ENCODE measurements around the gene SCYL3. TPM values are rescaled to one million over a fixed set of nuclear protein-coding genes. Genes with fewer than 3 reads are reported as not detected.
A peak's percentile ranks its signal among the peaks of the same experiment; 100 is the strongest.

SCYL3 gene
- total RNA-seq: 1 to 10 TPM; 7.9 to 8.1 TPM
- 7.9 TPM for polyA plus RNA-seq (2013, experiment 1 of 2)
- 6.7 TPM for polyA plus RNA-seq (2013, experiment 2 of 2)
- long read RNA-seq, experiment 1, full-length matches to known transcripts: 1 of 8 reads
- long read RNA-seq, experiment 1, partial matches to known transcripts: 3 of 8 reads
- long read RNA-seq, experiment 1, other reads (novel, unspliced or antisense): 4 of 8 reads
- long read RNA-seq, experiment 2, full-length matches to known transcripts: 12 of 21 reads
- long read RNA-seq, experiment 2, partial matches to known transcripts: 2 of 21 reads
- long read RNA-seq, experiment 2, other reads (novel, unspliced or antisense): 7 of 21 reads
- long read RNA-seq, experiment 3, full-length matches to known transcripts: 21 of 33 reads
- long read RNA-seq, experiment 3, partial matches to known transcripts: 5 of 33 reads
- long read RNA-seq, experiment 3, other reads (novel, unspliced or antisense): 7 of 33 reads
- long read RNA-seq, experiment 4, full-length matches to known transcripts: 4 of 10 reads
- long read RNA-seq, experiment 4, partial matches to known transcripts: 4 of 10 reads
- long read RNA-seq, experiment 4, other reads (novel, unspliced or antisense): 2 of 10 reads

DNA sequence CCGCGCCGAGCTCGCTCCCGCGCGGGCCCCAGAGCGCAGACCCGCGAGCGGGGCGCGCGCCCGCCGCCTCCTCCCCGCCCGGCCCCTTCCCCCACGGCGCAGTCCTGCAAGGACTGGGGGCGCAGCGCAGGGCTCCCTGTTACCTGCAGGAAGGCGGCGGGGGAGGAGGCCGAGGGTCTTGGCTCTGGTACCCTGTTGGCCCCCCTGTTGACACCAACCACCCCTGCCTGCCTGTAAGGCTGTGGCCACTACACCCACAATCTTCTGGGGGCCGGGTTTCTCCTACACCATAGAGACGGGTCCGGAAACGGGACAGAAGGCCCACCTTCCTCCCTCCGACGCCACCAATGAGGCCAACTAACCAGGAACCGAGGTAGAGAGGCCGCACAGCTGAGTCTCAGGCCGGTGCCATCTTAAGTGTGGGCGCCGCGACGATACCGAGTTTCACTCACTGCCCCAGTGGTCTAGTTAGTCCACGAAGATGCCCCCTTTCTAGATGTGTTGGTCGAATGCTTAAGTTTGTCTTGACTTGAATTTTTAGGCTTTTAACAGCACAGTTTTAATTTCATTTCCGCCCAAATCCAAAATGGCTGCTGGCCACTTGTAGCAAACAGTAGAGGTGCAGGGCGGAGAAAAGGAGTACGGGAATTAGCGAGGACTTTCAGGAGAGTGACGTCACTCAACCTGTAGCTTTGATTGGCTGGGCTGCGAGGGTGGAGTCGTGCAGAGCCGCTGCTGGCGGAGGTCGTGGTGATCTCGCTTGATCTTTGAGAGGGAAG lies at the start of gene SCYL3:
Gene SCYL3, minus strand, starts transcription at position 252 of the 779 bp plus-strand sequence. CDS start 5,056 bp downstream, outside the sequence.
- Histone ChIP-seq H3K4me1 (ENCODE audit: control insufficient read depth, insufficient read depth, low read length) (peaks cover 7% of the 10 kb centered on the region), H3K9me3 (ENCODE audit: control insufficient read depth, low read length) (no peaks in the 10 kb centered on the region), H3K9ac (ENCODE audit: extremely low read depth, low read length, poor library complexity, severe bottlenecking) (peak within 1 kb of the TSS; percentile 99), H3K4me3 (ENCODE audit: low read length) (peak within 1 kb of the TSS; percentile 81), H3K27ac (ENCODE audit: low read depth, low read length) (peak within 1 kb of the TSS; percentile 96), H3K27me3 (ENCODE audit: control insufficient read depth, insufficient read depth, low read length, poor library complexity, severe bottlenecking) (no peaks in the 10 kb centered on the region), H3K36me3 (ENCODE audit: control insufficient read depth, insufficient read depth, low read length) (no peaks in the 10 kb centered on the region)
- TF ChIP-seq CTCF (conservative IDR thresholded peaks at IDR 0.05): no peak
- H3K4me3 Mint-ChIP-seq: peak within 1 kb of the TSS; percentile 81
- DNase-seq: peak; percentile 96
- peaks cover 25% of the 10 kb centered on the region for H3K4me1 Mint-ChIP-seq
- H3K27ac Mint-ChIP-seq: peak within 1 kb of the TSS; percentile 100
- H3K36me3 Mint-ChIP-seq (ENCODE audit: low read depth): no peaks in the 10 kb centered on the region
- 0% methylated on average over 11 to 52 of the region's 52 CpGs for WGBS, 2 experiments (ENCODE audit: insufficient coverage in 1 of 2, insufficient read length in 1 of 2)
- no peaks in the 10 kb centered on the region for H3K9me3 Mint-ChIP-seq
- H3K27me3 Mint-ChIP-seq (ENCODE audit: insufficient read depth): peaks cover 21% of the 10 kb centered on the region

- TF ChIP-seq CTCF (conservative IDR thresholded peaks at IDR 0.05): no peak
- Histone ChIP-seq H3K27me3 (ENCODE audit: control insufficient read depth, insufficient read depth, low read length, poor library complexity, severe bottlenecking) (no peaks in the 10 kb centered on the region), H3K27ac (ENCODE audit: low read depth, low read length) (no peak overlapping the region), H3K9ac (ENCODE audit: extremely low read depth, low read length, poor library complexity, severe bottlenecking) (no peak overlapping the region), H3K4me1 (ENCODE audit: control insufficient read depth, insufficient read depth, low read length) (no peaks in the 10 kb centered on the region), H3K4me3 (ENCODE audit: low read length) (no peak overlapping the region), H3K9me3 (ENCODE audit: control insufficient read depth, low read length) (no peaks in the 10 kb centered on the region), H3K36me3 (ENCODE audit: control insufficient read depth, insufficient read depth, low read length) (no peaks in the 10 kb centered on the region)
- no peak for DNase-seq
- Mint-ChIP-seq H3K4me3 (no peak overlapping the region), H3K4me1 (no peaks in the 10 kb centered on the region), H3K36me3 (ENCODE audit: low read depth) (no peaks in the 10 kb centered on the region), H3K27ac (no peak overlapping the region), H3K27me3 (ENCODE audit: insufficient read depth) (no peaks in the 10 kb centered on the region), H3K9me3 (no peaks in the 10 kb centered on the region)
- 90% methylated on average over 2 of the region's 2 CpGs; no CpG with 5 or more reads in 1 of the 2 experiments for WGBS, 2 experiments (ENCODE audit: insufficient coverage in 1 of 2, insufficient read length in 1 of 2)
These were observed 48.5 kb upstream of the SCYL3 start for GRCh38 chr1:169941982-169942830.
